Cardiac fibroblast (primary cell): ENCODE results near the gene PKD1L1.

Experiments
- DNase-seq, 2 donors: peaks; one replicate each; pipeline versions ENCODE4 v3.0.0 to v3.0.0-alpha.2; 2010; ENCODE audit warnings: low read depth in 2 of 2
- H3K4me3 ChIP-seq, 2 donors: replicated peaks in 1 of 2; 1 replicate in 1 of 2; 2 replicates in 1 of 2; pipeline ENCODE4 v1.5.1; 2011; ENCODE audit warnings: low read depth in 2 of 2, low read length in 2 of 2, mild to moderate bottlenecking in 2 of 2, moderate library complexity in 1 of 2
- TF ChIP-seq, protein P1 (sequence below): IDR thresholded peaks from one replicate; pipeline ENCODE4 v1.5.1; 2011; ENCODE audit warnings: low read depth, mild to moderate bottlenecking, low read length, inconsistent platforms

Gene PKD1L1

DNA sequence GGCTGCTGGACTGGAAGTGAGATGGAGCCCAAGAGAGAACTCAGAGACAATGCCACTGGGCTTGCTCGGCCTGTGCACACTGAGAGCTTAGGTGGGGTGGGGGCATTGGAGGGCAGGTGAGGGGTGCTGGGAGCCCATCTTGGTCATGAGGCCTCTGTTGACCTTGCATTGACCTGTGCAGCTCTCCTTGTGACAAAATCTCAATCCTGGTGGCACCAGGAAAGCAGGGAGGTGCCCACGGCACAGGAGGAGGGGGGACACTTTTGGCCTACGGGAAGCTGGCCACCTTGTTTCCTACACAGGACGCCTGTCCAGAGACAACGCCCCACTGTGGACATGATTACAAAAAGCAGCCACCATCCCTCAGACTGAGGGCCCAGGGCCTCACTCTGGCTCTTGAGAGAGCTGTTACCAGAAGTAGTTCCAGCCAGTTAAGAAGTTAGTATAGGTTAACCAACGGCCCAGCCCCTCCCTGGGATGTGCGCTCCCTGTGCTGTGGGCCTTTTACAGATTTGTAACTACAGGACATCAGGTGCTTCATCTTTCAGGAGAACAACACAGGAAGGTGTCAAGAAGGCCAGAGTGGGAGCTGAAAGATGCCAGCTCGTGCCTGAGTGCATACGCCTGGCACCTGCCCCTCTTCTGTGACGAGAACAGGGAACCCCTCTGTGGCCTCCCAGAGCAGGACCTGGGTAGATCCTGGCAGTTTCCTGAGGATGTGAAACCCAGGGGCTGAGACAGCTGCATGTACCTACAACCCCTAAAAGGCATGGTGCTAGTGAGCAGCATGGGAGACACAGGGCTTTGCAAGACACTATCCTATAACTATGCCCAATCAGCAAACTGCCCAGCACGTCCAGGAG, 10.3 kb downstream of the PKD1L1 start:
- TF ChIP-seq, protein P1, sequence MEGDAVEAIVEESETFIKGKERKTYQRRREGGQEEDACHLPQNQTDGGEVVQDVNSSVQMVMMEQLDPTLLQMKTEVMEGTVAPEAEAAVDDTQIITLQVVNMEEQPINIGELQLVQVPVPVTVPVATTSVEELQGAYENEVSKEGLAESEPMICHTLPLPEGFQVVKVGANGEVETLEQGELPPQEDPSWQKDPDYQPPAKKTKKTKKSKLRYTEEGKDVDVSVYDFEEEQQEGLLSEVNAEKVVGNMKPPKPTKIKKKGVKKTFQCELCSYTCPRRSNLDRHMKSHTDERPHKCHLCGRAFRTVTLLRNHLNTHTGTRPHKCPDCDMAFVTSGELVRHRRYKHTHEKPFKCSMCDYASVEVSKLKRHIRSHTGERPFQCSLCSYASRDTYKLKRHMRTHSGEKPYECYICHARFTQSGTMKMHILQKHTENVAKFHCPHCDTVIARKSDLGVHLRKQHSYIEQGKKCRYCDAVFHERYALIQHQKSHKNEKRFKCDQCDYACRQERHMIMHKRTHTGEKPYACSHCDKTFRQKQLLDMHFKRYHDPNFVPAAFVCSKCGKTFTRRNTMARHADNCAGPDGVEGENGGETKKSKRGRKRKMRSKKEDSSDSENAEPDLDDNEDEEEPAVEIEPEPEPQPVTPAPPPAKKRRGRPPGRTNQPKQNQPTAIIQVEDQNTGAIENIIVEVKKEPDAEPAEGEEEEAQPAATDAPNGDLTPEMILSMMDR, result no peak
- no peak overlapping the region for H3K4me3 ChIP-seq
- DNase-seq, result no peak

DNA sequence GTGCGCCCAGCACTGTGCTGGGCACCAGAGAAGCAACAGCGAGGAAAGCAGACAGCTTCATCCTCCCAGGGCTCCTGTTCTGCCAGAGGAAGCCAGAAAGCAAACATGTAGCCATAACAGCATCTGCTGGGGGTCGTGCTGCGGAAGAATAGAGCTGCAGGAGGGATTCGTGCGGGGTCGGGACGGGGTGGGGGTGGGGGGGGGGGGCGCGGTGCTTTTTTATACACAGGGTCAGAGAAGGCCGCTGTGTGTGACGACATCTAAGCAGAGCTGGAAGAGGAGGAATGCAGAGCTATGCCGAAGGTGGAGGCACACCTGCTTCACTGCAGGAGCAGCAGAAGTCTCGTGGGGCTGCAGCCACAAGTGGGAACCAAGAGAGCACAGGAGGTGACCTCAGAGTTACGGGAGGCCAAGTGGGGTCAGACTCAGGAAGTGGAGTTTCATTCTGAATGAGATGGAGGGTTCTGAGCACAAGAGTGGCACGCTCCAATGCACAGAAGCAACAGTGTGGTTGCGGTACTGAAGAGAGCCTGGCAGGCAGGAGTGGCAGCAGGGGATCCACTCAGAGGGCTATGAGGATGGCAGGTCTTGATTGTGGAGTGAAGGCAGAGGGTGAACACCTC, 11.1 kb downstream of the PKD1L1 start:
- TF ChIP-seq, protein P1, result no peak
- DNase-seq, result no peak
- no peak overlapping the region for H3K4me3 ChIP-seq

DNA sequence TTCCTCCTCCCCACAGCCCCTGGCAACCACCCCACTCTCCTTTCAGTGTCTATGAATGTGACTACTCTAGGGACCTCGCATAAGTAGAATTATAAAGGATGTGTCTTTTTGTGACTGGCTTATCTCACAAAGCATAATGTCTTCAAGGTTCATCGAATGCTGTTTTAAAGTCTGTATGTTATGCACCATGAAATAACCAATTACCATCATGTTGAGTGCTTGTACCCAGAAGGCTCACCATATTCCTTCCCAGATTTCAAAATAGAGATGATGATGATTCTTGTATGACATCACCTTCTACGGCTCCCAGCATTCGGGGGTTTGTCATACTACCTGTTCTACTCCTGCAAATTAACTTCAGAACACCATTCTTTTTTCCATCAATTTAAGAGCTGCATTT, 11.9 kb downstream of the PKD1L1 start:
- H3K4me3 ChIP-seq, result no peak overlapping the region
- DNase-seq, result no peak
- TF ChIP-seq, protein P1, result no peak

DNA sequence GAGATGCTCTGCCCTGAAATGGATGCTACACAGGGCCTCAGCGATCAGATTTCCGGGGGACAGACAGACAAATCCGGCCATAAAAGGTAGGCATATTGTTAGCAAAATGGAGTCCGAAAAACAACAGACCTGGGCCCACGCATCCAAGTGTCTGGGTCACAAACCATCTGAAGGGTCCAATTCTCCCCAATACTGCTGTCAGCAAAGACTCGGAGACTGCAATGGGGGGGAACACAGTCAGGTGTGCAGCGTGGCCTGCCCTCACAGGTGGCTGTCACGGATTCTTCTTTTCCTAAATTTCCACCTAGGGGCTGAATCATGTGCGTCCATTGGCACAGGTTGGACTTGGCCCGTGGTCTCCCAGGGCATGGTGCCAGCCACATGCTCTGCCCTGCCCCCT, 12.9 kb downstream of the PKD1L1 start:
- no peak for DNase-seq
- TF ChIP-seq, protein P1, result no peak
- no peak overlapping the region for H3K4me3 ChIP-seq

DNA sequence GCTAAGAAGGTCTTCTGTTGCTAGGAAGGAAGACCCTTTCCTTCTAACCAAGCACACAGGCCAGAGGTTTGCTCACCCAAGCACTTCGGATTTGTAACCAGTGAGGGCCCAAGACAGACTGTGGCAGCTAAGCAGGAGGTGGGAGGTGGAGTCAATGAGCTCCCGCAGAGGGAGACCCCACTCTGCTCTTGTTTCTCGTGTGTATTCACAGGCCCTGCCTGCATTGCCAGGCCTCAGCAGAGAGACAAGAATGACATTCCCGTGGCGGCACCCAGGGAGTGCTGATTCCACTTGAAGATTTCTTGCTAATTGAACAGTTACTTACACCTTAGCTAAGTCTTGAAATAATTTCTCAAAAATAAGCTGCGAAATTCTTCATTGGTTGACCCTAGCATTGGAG, 13.4 kb downstream of the PKD1L1 start:
- no peak overlapping the region for H3K4me3 ChIP-seq
- TF ChIP-seq, protein P1, result no peak
- DNase-seq, result no peak

DNA sequence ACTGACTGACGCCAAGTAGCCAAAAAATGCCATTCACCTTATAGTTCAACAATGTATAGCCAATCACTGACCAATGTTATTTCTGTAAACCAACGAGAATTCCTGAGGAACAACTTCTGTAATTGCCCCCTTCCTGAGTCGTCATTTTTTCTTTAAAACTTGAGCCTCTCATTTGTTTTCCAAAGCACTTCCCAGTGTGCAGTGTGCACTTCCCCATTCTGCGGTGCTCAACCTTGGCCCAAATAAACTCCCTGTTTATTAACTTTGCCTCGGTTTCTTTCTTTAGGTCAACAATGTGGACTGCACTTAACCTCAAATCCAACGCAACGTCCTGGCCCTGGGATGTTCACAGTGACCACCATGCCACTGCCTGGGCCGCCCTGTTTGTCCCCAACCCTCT, 15.1 kb downstream of the PKD1L1 start:
- TF ChIP-seq, protein P1, result no peak
- no peak for DNase-seq
- no peak overlapping the region for H3K4me3 ChIP-seq
